ENCODE measurements around the gene HOOK1.

HOOK1 gene

DNA sequence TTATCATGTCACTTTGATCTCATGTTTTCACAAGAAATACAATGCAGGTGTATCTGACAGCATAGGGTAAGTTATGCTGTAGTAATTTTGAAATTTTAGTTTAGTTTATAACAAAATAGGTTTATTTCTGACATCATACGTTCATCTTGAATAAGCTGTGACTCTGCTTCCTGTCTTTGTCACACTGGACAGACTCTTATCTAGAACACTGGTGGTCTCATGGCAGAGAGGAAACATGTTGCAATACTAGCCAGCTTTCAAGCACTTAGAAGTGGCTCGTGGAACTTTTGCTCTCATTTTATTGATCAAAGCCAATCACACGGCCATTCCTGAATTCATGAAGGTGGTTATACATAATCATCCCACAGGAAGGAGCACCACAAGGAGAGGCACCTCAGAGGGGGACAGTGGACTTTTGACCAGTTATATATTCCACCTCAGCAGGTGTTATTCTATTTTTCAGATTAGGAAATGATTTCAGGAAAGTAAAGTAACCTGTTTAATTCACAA lies 65.3 kb downstream of the HOOK1 start:
- H3K9me3 ChIP-seq, result no peaks in the 10 kb centered on the region
- no peaks in the 10 kb centered on the region for H3K27me3 ChIP-seq
- no peaks in the 10 kb centered on the region for H3K4me1 ChIP-seq (ENCODE audit: control insufficient read depth in 1 of 2, insufficient read depth in 1 of 2, low read depth in 1 of 2, low read length in 1 of 2)
- no peak overlapping the region for H3K4me3 ChIP-seq (ENCODE audit: low read depth in 1 of 2, low read length in 1 of 2)
- TF ChIP-seq CTCF (IDR thresholded peaks at IDR 0.05), result no peak
- H3K36me3 ChIP-seq, result no peaks in the 10 kb centered on the region
- H3K27ac ChIP-seq, result no peak overlapping the region

GRCh38 chr1:59880735-59881134 lies 66.0 kb downstream of the HOOK1 start:
- no peaks in the 10 kb centered on the region for H3K27me3 ChIP-seq
- H3K27ac ChIP-seq, result no peak overlapping the region
- TF ChIP-seq CTCF (IDR thresholded peaks at IDR 0.05), result no peak
- H3K4me3 ChIP-seq (ENCODE audit: low read depth in 1 of 2, low read length in 1 of 2), result no peak overlapping the region
- no peaks in the 10 kb centered on the region for H3K36me3 ChIP-seq
- no peaks in the 10 kb centered on the region for H3K9me3 ChIP-seq
- H3K4me1 ChIP-seq (ENCODE audit: control insufficient read depth in 1 of 2, insufficient read depth in 1 of 2, low read depth in 1 of 2, low read length in 1 of 2), result no peaks in the 10 kb centered on the region

DNA sequence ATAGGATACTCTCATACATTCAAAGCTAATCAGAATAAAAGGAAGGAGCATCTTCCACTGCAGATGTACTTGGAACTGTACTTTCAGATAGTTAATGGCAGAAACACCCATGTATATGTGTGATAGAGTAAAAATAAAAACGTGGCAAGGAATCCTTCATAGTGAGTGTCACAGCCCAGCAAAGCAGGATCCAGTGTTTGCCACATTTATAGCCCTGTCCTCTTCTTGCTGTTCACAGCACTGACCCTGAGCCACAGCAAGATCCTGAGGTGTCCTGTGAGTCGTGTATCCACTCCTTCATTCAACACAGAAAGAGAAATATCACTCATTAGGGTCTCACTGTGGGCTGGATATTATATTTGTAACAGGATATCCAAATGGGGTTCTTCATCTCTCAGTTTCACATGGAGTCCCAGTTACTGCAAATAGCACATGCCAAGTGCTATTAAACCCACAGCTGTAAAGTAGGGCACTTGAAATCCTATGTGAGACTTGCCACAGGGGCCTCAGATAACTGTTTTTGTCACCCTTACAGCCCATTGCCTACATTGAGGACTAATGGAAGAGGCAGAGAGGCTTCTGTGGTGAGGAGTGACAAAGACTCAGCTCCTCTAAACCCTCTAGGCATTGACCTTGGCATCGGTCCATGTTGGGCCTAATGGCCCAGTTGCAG lies 70.5 kb downstream of the HOOK1 start:
- Histone ChIP-seq H3K4me1 (ENCODE audit: control insufficient read depth in 1 of 2, insufficient read depth in 1 of 2, low read depth in 1 of 2, low read length in 1 of 2) (no peaks in the 10 kb centered on the region), H3K27ac (no peak overlapping the region), H3K9me3 (no peaks in the 10 kb centered on the region), H3K4me3 (ENCODE audit: low read depth in 1 of 2, low read length in 1 of 2) (no peak overlapping the region), H3K36me3 (no peaks in the 10 kb centered on the region), H3K27me3 (no peaks in the 10 kb centered on the region)
- TF ChIP-seq CTCF (IDR thresholded peaks at IDR 0.05), result no peak

DNA sequence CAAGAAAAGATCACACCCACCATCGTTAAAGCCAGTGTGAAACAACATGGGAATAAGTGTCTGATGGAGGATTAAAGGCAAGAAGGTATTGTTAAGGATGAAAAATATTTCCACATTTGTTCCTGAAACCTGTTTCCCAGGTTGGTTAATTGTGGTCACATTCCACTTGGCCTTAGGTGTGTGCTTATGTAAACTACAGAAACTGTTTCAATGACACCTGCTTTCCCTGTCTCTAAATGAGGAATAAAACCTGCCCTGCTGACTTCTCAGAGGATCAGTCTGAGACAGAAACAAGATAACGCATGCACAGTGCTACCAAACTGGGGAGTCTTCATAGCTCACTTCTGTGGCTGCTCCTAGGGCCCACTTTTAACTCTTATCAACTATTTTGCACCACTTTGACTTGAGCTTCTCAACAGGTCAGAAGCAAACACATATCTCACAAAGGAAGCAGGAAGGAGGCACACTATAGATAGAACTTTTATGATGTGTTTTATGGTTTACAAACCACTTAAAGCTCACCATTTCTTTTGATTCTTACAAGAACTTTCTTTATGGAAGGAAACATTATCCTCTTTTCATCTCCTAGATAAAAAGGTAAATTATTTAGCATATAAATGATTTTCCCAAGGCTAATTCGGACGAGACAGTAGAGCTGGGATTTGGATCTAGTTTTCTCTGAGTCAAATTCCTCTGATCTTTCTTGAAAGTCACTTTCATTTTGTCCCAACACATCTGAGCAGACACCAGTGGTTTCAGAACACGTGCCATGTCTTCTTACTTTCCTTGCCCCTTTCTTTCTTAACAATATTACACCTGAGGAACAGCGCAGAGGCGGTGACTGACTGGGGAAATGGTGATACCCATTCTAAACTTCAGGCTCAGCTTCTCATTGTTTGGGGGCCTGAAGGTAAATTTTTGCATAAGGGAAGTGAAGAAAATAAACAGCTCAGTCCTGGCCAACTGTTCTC lies 78.4 kb downstream of the HOOK1 start:
- TF ChIP-seq CTCF (IDR thresholded peaks at IDR 0.05), result no peak
- H3K36me3 ChIP-seq, result no peaks in the 10 kb centered on the region
- no peaks in the 10 kb centered on the region for H3K9me3 ChIP-seq
- H3K4me1 ChIP-seq (ENCODE audit: control insufficient read depth in 1 of 2, insufficient read depth in 1 of 2, low read depth in 1 of 2, low read length in 1 of 2), result no peaks in the 10 kb centered on the region
- H3K4me3 ChIP-seq (ENCODE audit: low read depth in 1 of 2, low read length in 1 of 2), result no peak overlapping the region
- H3K27ac ChIP-seq, result no peak overlapping the region
- no peaks in the 10 kb centered on the region for H3K27me3 ChIP-seq

DNA sequence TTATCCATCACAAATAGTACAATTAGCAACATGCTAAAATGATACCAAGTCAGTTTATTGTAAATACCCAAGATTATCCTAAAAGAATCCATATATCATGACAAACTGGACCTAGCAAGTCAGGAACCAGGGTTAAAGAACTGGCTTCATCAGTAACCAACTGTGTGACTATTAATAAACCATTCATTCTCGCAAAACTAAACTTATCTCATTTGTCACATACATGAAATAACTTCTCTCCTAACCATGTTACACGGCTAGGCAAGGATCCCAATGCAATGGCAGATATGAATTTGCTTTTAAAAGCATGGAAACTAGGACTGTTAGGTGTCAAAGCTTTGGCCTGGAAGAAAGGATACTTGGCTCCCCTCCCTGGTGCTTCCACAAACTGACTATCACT lies 82.4 kb downstream of the HOOK1 start:
- no peaks in the 10 kb centered on the region for H3K4me1 ChIP-seq (ENCODE audit: control insufficient read depth in 1 of 2, insufficient read depth in 1 of 2, low read depth in 1 of 2, low read length in 1 of 2)
- H3K36me3 ChIP-seq, result no peaks in the 10 kb centered on the region
- no peaks in the 10 kb centered on the region for H3K9me3 ChIP-seq
- TF ChIP-seq CTCF (IDR thresholded peaks at IDR 0.05), result no peak
- H3K27me3 ChIP-seq, result no peaks in the 10 kb centered on the region
- H3K4me3 ChIP-seq (ENCODE audit: low read depth in 1 of 2, low read length in 1 of 2), result no peak overlapping the region
- H3K27ac ChIP-seq, result no peak overlapping the region

Measured in neutrophil (primary cell).